Tibial nerve (tissue), 4 donors: Measurements from ENCODE around the gene ZNF770.

Experiments
- EP300 ChIP-seq, 2 donors: sonication (generic); formaldehyde crosslinking; IDR thresholded peaks; one replicate each; pipeline ENCODE4 v1.6.1; 2017; ENCODE audit warnings: antibody characterized with exemption in 2 of 2, mild to moderate bottlenecking in 1 of 2
- POLR2A ChIP-seq, 2 donors: fragments of 450-650 bp; IDR thresholded peaks; one replicate each; pipeline ENCODE4 v1.6.1; 2017; ENCODE audit warnings: antibody characterized with exemption in 2 of 2, mild to moderate bottlenecking in 2 of 2, moderate library complexity in 2 of 2
- TF ChIP-seq, protein P1 (sequence below), 5 experiments: fragments of 200-600 bp in 3 of 5; fragments of 450-650 bp in 2 of 5; sonication (generic) in 3 of 5; IDR thresholded peaks; one replicate each; pipeline ENCODE4 v1.5.1; 2016 to 2019; ENCODE audit warnings: antibody characterized with exemption in 5 of 5, mild to moderate bottlenecking in 3 of 5, moderate library complexity in 2 of 5

DNA sequence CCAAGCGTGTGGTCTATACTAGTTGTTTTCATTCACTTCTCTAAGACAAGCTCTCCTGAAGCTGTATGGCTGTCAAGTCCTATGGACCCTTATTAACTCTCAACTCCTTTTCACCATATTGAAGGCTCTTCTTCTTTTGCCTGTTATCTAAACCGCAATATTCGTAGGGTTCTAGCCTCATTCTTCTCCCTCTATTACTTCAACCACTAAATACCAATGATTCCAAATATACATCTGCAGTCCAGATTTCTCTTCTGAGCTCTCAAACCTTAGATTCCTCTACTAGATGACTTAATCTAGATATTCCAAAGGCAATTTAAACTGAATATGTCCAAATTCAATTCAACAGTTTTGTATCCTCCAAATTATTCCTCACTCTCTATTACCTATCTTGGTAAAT, 43.2 kb downstream of the ZNF770 start:
- TF ChIP-seq, protein P1, sequence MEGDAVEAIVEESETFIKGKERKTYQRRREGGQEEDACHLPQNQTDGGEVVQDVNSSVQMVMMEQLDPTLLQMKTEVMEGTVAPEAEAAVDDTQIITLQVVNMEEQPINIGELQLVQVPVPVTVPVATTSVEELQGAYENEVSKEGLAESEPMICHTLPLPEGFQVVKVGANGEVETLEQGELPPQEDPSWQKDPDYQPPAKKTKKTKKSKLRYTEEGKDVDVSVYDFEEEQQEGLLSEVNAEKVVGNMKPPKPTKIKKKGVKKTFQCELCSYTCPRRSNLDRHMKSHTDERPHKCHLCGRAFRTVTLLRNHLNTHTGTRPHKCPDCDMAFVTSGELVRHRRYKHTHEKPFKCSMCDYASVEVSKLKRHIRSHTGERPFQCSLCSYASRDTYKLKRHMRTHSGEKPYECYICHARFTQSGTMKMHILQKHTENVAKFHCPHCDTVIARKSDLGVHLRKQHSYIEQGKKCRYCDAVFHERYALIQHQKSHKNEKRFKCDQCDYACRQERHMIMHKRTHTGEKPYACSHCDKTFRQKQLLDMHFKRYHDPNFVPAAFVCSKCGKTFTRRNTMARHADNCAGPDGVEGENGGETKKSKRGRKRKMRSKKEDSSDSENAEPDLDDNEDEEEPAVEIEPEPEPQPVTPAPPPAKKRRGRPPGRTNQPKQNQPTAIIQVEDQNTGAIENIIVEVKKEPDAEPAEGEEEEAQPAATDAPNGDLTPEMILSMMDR (IDR thresholded peaks at IDR 0.05): no peak
- TF ChIP-seq POLR2A (IDR thresholded peaks at IDR 0.05) (no peak), EP300 (IDR thresholded peaks at IDR 0.05) (no peak)
